KOPT-K1 (cell line): ENCODE results near the gene PIGU.
"Not testable (repeated sequence)": the region's sequence is repeated elsewhere in the genome, so short reads cannot be mapped to it uniquely, and the experiment has no call there.

Experiments
- H3K27ac ChIP-seq: fragments of 200-600 bp; sonication (generic); 2 replicates; pipeline ENCODE4 v1.5.1; 2016; ENCODE audit warnings: antibody characterized with exemption, mild to moderate bottlenecking, low read depth, low read length; ENCODE audit not compliant: poor library complexity, severe bottlenecking
- H3K36me3 ChIP-seq: fragments of 200-600 bp; sonication (generic); 2 replicates; pipeline ENCODE4 v1.5.1; 2017; ENCODE audit warnings: antibody characterized with exemption, mild to moderate bottlenecking, low read length, moderate library complexity; ENCODE audit not compliant: insufficient read depth
- H3K9me3 ChIP-seq: fragments of 200-600 bp; sonication (generic); 2 replicates; pipeline ENCODE4 v1.5.1; 2017; ENCODE audit warnings: antibody characterized with exemption, low read length, mild to moderate bottlenecking; ENCODE audit not compliant: insufficient read depth, poor library complexity, severe bottlenecking

PIGU gene

GRCh38 chr20:34627458-34627857, 49.4 kb downstream of the PIGU start:
- peaks cover 63% of the 10 kb centered on the region for H3K36me3 ChIP-seq
- no peaks in the 10 kb centered on the region for H3K9me3 ChIP-seq
- H3K27ac ChIP-seq = no peak overlapping the region

- peaks cover 63% of the 10 kb centered on the region for H3K36me3 ChIP-seq
- no peak overlapping the region for H3K27ac ChIP-seq
- no peaks in the 10 kb centered on the region for H3K9me3 ChIP-seq
Observed at GRCh38 chr20:34626992-34627391, 49.9 kb downstream of the PIGU start.

- H3K9me3 ChIP-seq = no peaks in the 10 kb centered on the region
- peaks cover 63% of the 10 kb centered on the region for H3K36me3 ChIP-seq
- no peak overlapping the region for H3K27ac ChIP-seq
Observed at GRCh38 chr20:34624629-34625028, 52.3 kb downstream of the PIGU start.

GRCh38 chr20:34622821-34623451, 54.0 kb downstream of the PIGU start:
- peaks cover 58% of the 10 kb centered on the region for H3K36me3 ChIP-seq
- no peak overlapping the region for H3K27ac ChIP-seq
- H3K9me3 ChIP-seq = no peaks in the 10 kb centered on the region

GRCh38 chr20:34621383-34622367, 55.2 kb downstream of the PIGU start:
- H3K36me3 ChIP-seq = peaks cover 66% of the 10 kb centered on the region
- H3K9me3 ChIP-seq = peaks cover 11% of the 10 kb centered on the region
- H3K27ac ChIP-seq = no peak overlapping the region

- peaks cover 11% of the 10 kb centered on the region for H3K9me3 ChIP-seq
- H3K27ac ChIP-seq = no peak overlapping the region
- peaks cover 68% of the 10 kb centered on the region for H3K36me3 ChIP-seq
Observed at GRCh38 chr20:34621036-34621343, 55.9 kb downstream of the PIGU start.

GRCh38 chr20:34618676-34619075, 58.2 kb downstream of the PIGU start:
- no peak overlapping the region for H3K27ac ChIP-seq
- H3K9me3 ChIP-seq = peaks cover 11% of the 10 kb centered on the region
- H3K36me3 ChIP-seq = peaks cover 71% of the 10 kb centered on the region

- Histone ChIP-seq H3K9me3 (peaks cover 11% of the 10 kb centered on the region), H3K36me3 (peaks cover 57% of the 10 kb centered on the region)
- H3K27ac ChIP-seq = not testable (repeated sequence)
Observed at GRCh38 chr20:34616913-34617312, 60.0 kb downstream of the PIGU start.

- H3K27ac ChIP-seq = no peak overlapping the region
- peaks cover 53% of the 10 kb centered on the region for H3K36me3 ChIP-seq
- peaks cover 11% of the 10 kb centered on the region for H3K9me3 ChIP-seq
Observed at GRCh38 chr20:34615477-34615876, 61.4 kb downstream of the PIGU start.

GRCh38 chr20:34611976-34612375, 64.9 kb downstream of the PIGU start:
- peaks cover 28% of the 10 kb centered on the region for H3K36me3 ChIP-seq
- not testable (repeated sequence) for H3K27ac ChIP-seq, H3K9me3 ChIP-seq

GRCh38 chr20:34607066-34607465, 69.8 kb downstream of the PIGU start:
- Histone ChIP-seq H3K36me3 (peaks cover 6% of the 10 kb centered on the region; the same call in 1 of the 2 replicates), H3K9me3 (no peaks in the 10 kb centered on the region), H3K27ac (no peak overlapping the region)

GRCh38 chr20:34604980-34605788, 71.7 kb downstream of the PIGU start:
- H3K9me3 ChIP-seq = no peaks in the 10 kb centered on the region
- H3K36me3 ChIP-seq = no peaks in the 10 kb centered on the region
- H3K27ac ChIP-seq = no peak overlapping the region

GRCh38 chr20:34600892-34601653, 75.8 kb downstream of the PIGU start:
- no peak overlapping the region for H3K27ac ChIP-seq

GRCh38 chr20:34595377-34596184, 81.3 kb downstream of the PIGU start:
- Histone ChIP-seq H3K36me3 (no peaks in the 10 kb centered on the region), H3K9me3 (no peaks in the 10 kb centered on the region), H3K27ac (no peak overlapping the region)

More at GRCh38 chr20:34600892-34601653, 75.8 kb downstream of the PIGU start:
- no peaks in the 10 kb centered on the region for H3K9me3 ChIP-seq
- H3K36me3 ChIP-seq = no peaks in the 10 kb centered on the region
